Omental fat pad (tissue), 4 donors: ENCODE measurements around the gene GBP4. TPM values are rescaled to one million over a fixed set of nuclear protein-coding genes. Genes with fewer than 3 reads are reported as not detected.
"Not testable (repeated sequence)": the region's sequence is repeated elsewhere in the genome, so short reads cannot be mapped to it uniquely, and the experiment has no call there.

ENCODE experiments used
- ATAC-seq: fragments of 150-250 bp; one replicate; pipeline ENCODE4 v1.9.1; 2016; ENCODE audit warnings: mild to moderate bottlenecking, moderate library complexity; ENCODE audit not compliant: low FRiP score
- DNase-seq: peaks from one replicate; pipeline ENCODE4 v3.0.0-alpha.2; 2019; ENCODE audit warnings: low spot score
- CTCF ChIP-seq, 3 donors: fragments of 450-650 bp; IDR thresholded peaks; one replicate each; pipeline ENCODE4 v1.5.1; 2016 to 2017; ENCODE audit warnings: antibody characterized with exemption in 3 of 3, mild to moderate bottlenecking in 3 of 3, moderate library complexity in 2 of 3
- total RNA-seq, 4 donors: library from RNA; depleted of rRNA; stranded (reverse); fragments of >200 nt; gene quantifications; one replicate each; pipeline ENCODE4 v1.1.0, GENCODE V29; 2016

Gene GBP4, protein sequence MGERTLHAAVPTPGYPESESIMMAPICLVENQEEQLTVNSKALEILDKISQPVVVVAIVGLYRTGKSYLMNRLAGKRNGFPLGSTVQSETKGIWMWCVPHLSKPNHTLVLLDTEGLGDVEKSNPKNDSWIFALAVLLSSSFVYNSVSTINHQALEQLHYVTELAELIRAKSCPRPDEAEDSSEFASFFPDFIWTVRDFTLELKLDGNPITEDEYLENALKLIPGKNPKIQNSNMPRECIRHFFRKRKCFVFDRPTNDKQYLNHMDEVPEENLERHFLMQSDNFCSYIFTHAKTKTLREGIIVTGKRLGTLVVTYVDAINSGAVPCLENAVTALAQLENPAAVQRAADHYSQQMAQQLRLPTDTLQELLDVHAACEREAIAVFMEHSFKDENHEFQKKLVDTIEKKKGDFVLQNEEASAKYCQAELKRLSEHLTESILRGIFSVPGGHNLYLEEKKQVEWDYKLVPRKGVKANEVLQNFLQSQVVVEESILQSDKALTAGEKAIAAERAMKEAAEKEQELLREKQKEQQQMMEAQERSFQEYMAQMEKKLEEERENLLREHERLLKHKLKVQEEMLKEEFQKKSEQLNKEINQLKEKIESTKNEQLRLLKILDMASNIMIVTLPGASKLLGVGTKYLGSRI
- 10 to 100 TPM in 1 of 4 donors, 1 to 10 TPM in 3; 4.1 to 95.2 (median 7.5) TPM for total RNA-seq

DNA sequence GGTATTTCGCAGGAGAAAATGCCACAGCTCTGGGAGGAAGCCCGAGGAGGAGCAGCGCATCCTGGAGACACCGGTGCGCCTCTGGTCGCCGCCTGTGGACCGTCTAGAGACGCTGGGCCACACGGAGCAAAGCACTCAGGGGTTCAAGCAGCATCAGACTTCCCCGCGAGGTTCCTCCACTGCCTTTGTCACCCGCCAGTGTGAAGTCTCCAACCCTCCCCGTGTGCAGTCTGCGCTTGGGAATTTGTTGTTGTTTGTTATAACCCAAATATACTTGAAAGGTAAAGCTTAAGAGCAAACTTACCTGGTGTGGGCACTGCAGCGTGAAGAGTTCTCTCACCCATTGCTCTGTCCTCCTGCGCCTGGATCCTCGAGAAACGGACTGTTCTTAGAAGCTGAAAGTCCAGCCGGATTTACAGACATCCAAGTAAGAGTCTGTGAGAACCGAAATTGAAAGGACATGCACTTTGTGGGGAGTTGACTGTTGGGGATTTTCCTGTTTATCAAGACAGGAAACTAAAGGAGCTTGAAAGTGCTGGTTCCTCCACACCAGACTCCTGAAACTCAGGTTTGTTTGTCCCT lies at the start of gene GBP4:
GBP4 (minus strand) TSS at position 452 of the 582 bp plus-strand sequence; CDS start at position 344, 108 bp downstream.
- ATAC-seq: peak; percentile 80
- no peak for TF ChIP-seq CTCF (IDR thresholded peaks at IDR 0.05)
- DNase-seq: no peak

DNA sequence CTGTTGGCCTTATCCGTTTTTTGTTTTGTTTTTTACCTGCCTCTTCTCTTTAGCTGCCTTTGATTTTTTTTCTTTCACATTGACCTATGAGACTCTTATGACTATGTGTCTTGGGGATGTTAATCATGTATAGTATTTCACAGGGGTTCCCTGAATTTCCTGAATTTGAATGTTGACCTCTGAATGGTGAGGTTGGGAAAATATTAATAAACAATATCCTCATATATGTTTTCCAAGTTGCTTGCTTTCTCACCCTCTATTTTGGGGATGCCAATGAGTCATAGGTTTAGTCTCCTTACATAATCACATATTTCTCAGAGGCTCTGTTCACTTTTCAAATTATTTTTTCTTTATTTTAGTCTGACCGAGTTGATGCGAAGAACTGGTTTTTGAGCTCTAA lies 44.3 kb upstream of the GBP4 start:
- DNase-seq (no peak), ATAC-seq (no peak)
- no peak for TF ChIP-seq CTCF (IDR thresholded peaks at IDR 0.05)

- DNase-seq: no peak
- ATAC-seq: no peak
- no peak for TF ChIP-seq CTCF (IDR thresholded peaks at IDR 0.05)
These were observed 22.6 kb upstream of the GBP4 start for GRCh38 chr1:89221341-89221740.

GRCh38 chr1:89219851-89220250 lies 21.1 kb upstream of the GBP4 start:
- not testable (repeated sequence) for DNase-seq, ATAC-seq

GRCh38 chr1:89218941-89219340 lies 20.2 kb upstream of the GBP4 start:
- not testable (repeated sequence) for ATAC-seq, DNase-seq

DNA sequence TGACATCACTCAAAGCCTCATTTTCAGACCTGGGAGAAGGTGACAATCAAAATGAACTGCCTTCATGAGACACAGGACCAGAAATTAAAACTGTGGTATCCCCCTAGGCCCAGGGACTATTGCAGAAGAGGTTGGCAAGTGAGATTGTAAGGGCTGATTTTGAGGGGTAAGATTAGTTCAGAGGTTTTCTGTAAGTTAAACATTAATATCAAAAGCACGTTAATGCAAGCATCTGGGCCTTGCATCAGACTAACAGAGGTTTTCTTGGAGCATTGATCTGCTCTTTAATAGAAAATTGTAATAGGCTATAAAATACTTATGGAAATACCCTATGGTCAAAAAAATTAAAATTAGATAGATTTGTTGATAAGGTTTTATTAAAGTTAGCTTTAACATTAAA lies 14.6 kb upstream of the GBP4 start:
- ATAC-seq (no peak), DNase-seq (no peak)
- no peak for TF ChIP-seq CTCF (IDR thresholded peaks at IDR 0.05)

DNA sequence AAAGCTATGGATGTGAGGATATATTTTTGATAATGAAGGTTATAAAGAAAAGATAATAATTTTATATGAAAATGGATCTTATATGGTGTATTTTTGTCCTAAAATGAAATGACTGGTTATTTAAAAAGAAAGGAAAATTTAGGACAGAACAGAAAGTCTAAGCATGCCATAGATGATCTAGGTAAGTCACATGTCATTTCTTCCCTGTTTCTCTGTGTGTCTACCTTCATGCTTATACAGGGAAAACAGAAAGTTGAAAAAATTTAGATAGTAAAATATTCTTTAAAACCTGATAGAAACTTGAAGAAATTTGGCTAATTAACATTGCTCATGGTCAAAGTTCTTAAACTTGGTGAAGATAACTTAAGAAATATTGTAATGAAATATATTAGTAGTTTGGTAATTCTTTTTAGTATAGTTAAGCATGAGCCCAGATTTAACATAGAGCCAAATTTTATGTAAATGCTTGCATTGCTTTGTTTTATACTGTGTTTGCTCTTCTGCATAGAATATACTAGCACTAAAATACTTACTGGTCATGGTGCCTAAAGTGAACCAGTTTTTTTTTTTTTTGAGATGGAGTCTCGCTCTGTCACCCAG lies 12.4 kb upstream of the GBP4 start:
- no peak for ATAC-seq

More for the DNA sequence above, 12.4 kb upstream of the GBP4 start:
- no peak for DNase-seq
- TF ChIP-seq CTCF (IDR thresholded peaks at IDR 0.05): no peak
